GM19240 (cell line): ENCODE measurements around the gene SNX14.
"Not testable (repeated sequence)": the region's sequence is repeated elsewhere in the genome, so short reads cannot be mapped to it uniquely, and the experiment has no call there.

ENCODE experiments used
- DNase-seq: peaks from one replicate; pipeline ENCODE4 v3.0.0; 2011; ENCODE audit warnings: low spot score; ENCODE audit not compliant: insufficient read length

SNX14 gene, protein sequence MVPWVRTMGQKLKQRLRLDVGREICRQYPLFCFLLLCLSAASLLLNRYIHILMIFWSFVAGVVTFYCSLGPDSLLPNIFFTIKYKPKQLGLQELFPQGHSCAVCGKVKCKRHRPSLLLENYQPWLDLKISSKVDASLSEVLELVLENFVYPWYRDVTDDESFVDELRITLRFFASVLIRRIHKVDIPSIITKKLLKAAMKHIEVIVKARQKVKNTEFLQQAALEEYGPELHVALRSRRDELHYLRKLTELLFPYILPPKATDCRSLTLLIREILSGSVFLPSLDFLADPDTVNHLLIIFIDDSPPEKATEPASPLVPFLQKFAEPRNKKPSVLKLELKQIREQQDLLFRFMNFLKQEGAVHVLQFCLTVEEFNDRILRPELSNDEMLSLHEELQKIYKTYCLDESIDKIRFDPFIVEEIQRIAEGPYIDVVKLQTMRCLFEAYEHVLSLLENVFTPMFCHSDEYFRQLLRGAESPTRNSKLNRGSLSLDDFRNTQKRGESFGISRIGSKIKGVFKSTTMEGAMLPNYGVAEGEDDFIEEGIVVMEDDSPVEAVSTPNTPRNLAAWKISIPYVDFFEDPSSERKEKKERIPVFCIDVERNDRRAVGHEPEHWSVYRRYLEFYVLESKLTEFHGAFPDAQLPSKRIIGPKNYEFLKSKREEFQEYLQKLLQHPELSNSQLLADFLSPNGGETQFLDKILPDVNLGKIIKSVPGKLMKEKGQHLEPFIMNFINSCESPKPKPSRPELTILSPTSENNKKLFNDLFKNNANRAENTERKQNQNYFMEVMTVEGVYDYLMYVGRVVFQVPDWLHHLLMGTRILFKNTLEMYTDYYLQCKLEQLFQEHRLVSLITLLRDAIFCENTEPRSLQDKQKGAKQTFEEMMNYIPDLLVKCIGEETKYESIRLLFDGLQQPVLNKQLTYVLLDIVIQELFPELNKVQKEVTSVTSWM

DNA sequence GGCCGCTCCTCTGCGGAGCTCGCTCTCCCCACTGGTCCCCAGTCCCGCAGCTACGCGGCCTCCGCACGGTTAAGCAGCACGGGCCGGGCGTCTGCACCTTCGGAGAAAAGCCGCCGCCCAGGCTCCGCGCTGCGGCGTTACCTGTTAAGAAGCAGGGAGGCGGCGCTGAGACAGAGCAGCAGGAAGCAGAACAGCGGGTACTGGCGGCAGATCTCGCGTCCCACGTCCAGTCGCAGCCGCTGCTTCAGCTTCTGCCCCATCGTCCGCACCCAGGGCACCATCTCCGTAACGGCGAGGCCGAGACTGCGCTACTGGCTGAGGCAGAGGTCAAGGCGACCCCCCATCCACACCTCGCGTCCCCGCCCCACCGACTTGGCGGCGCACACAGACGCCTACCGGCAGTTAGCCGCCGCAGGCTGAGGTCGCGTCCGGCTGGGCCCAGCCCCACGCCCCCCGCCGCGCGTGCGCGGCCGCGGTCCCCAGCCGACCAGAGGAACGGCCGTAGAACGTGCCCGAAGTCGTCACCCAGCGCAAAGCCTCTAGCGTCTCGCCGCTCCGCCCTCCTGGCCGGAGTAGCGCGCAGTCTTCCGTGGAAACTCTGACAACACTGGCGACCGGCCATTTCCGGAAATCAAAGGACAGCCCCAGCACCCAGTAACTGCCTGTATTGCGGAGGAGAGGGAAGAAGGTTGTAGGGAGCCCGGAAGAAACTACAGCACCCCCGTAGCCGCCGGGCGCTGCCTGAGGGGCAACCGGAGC, at the start of gene SNX14:
TSS of gene SNX14 (minus strand) at position 421 of the 759 bp plus-strand sequence. CDS start at position 281, 140 bp downstream.
- peak; percentile 67 for DNase-seq

DNA sequence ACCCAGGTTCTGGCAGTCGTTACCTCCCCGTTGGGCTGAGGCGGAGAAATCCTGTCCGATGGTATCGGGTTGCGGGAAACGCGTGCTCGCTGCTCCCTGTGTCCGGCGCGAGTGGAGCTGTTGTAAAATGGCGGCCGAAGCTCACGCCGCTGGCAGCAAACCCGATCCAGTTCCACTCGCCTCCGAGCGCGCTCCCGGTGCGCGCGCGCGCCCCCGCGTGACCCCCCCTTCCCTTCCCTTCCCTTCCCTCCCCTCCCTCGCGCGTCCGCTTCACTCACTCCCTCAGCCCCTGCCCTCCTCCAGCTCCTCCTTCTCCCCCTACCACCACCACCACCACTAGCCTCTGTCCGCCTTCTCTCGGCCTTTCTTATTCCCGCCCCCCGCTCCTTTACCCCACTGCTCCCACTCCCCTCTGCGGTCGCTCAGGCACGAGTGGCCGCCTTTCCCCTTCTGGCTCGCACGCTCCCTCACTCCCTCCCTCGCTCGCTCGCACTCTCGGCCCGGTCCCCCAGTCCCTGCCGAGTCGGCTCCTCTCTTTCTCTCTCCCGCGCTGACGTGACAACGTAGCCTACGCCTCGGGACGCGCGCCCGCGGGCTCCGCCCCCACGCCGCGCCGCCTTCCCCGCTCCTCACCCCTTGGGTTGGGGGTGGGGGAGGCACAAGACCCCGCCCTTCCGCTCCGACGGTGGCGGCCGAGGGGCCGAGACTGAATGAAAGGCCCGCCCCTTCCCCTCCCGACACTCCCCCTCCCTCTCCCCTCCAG, 49.3 kb upstream of the SNX14 start, which contains the start of gene SYNCRIP:
TSS of gene SYNCRIP (minus strand) at position 113 of the 763 bp plus-strand sequence. CDS start 1,447 bp downstream, outside the sequence.
- DNase-seq, result peak; percentile 45

DNA sequence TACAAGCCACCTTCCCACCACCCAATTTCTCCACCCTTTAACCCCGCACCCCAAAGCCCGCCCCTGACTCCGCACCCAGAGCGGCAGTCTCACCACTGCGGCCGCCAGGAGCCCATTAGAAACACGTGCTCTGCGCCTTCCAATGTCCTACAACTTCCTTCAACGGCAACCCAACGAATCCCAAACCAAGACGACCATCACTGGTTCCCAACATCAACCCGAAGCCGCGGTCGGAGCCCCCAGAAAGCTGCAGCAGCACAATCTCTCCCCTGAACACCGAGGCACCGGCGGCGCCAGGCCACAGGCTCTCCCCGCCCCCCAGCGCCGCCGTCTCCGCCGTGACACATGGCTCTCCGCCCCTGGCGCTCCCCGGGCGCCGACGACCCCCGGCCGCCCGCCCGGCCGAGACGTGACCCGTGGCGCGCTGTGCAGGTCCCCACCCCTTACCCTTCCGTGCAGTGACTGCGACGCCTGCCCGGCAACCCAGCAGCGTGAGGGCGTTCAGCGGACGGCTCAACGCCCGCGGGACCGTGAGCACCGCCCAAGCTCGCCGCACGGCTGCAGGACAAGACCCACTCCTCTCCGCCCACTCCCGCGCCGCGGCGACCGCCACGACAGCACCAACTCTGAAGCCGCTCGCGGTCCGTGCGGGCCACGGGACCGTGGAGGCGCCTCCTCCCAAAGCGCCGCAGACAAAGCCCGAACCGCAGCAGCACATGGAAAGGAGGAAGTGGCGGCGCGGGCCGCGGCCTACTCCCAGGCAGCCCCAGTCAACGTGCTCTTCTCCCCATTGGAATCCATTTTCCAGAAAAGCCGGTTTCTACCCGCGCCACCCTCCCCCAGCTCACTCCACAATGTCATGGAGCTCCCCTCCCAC, 48.5 kb upstream of the SNX14 start:
- no peak for DNase-seq

DNA sequence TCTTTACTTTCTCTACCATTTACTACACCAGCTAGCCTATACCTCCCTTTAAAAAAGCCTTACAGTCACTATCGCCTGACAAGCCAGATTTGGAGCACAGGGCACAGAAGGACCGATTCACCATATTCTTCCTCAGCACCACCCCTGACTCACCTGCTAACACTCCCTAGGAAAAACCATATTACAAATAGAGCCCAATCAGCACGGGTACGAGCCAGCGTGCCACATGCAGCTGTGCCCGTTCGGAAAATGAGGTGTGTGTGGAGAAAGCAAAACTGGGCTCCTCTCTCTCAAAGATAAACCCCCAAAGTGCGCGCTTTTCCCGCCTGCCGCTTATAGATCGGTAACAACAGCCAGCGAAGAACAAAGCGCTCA, 47.9 kb upstream of the SNX14 start:
- no peak for DNase-seq

DNA sequence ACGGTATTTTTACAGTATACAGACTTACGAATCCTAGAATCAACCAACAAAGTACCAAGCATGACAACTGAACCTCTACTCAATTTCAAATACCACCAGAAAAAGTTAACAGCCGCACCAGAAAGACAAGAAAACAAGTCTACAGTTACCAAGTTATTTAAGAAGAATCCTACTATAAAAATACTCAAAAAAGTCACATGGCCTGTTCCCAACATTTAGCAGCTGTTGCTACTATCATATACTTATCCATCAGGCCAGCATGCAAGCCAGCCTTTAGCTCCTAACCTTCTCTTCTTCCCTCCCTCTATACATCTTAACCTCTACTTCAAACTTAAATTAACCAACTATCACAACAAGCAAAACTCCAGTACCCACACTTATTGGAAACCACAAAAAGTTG, 47.2 kb upstream of the SNX14 start:
- no peak for DNase-seq

DNA sequence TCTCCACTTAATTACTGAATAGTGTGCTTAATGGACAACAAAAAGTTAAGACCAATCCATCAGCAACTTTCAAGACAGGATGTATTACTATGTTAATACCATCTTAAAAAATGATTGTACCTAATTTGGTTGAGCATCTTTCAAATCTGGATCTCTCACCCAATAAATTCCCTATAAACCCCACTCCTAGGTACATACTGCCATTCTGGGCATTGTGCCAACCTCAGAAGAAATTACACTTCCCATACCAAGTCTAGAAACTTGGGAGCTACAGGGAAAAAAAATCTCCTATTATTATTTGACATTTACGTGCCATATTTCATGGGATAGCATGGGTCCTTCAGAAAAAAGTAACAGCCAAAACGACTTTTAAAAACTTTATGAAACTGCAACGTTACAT, 43.9 kb upstream of the SNX14 start:
- DNase-seq, result no peak

DNA sequence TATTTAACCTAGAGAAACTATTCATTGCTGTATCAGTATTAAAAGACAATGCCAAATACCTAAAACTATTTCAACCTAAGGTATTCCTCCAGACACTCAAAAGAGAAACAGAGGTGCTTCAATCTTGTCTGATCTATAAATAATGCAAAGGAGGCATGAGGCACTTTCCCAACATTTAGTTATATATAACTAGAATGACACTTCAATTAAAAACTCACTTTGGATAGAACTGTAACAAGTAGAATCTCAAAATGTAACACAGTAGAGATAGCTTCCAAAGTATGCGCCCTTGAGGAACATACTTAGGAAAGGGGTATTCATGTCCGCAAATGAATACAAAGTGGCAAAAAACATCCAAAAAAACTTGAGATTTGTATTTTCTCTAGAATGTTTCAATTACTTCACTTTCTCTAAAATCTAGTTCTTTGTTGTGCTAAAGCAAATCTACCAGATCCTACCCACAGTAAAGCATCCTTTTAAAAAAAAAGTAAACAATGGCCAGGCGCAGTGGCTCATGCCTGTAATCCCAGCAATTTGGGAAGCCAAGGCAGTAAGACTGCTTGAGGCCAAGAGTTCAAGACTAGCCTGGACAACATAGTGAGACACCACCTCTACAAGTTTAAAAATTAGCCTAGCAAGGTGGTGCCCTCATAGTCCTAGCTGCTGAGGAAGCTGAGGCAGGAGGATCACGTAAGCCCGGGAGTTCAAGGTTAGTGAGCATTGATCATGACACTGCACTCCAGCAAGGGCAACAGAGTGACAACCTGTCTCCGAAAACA, 38.7 kb upstream of the SNX14 start:
- no peak for DNase-seq

DNA sequence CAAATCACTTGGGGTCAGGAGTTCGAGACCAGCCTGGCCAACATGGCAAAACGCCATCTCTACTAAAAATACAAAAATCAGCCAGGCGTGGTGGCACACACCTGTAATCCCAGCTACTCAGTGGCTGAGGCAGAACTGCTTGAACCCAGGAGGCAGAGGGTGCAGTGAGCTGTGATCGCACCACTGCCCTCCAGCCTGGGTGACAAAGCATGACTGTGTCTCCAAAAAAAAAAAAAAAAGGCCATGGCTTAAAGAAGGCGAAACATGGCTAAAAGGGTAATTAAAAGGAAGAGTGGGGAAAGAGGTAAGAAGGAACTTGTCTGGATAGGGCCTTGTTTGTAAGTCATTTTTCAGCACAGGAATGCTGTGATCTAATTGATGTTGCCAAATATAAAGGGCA, 37.5 kb upstream of the SNX14 start:
- DNase-seq, result not testable (repeated sequence)

DNA sequence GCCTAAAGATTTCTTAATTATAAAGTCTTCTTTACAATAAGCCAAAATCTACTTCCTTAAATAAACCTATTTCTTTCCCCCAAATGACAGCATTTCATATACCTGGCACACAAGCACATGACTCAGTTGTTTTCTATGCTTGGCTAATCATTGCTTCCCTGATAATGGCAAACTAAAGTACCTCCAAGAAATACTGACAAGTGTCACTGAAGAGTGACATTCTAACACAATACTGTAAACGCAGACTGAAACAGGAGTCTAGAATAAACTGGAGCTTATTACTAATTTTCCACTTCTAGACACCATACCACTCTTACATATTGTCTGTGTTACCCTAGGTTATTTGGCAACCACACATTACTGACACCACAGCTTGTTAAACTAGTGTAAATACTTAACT, 34.7 kb upstream of the SNX14 start:
- DNase-seq, result no peak

DNA sequence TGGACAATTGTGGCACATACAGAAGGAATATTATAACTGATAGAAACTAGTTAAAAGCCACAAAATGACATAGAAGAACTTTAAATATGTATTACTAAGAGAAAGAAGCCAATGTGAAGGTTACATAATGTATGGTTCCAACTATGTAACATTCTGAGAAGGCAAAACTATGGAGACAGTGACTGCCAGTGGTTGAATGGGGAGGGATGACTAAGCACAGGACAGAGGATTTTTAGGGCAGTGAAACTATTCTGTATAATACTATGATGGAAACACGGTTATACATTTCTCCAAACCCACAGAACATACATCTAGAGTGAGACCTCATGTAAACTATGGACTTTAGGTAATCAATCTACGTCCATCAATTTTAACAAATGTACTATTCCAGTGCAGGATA, 26.6 kb upstream of the SNX14 start:
- no peak for DNase-seq

DNA sequence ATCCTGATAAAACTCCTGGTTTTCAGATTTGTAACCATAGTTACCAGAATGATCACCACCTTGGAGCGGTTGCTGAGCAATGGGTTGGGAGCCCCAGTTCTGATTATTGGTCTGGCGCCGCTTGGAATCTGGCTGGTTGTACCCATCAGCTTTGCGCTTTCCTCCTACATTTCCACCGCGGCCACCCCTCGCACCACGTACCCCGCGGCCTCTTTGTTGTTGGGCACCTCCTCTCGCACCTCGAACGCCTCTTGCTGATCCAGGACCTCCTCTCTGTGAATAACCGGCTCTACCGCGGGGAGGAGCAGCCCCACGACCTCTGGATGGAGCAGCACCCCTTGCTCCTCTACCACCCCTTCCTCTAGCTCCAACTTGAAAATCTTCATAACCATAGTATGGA, 21.1 kb upstream of the SNX14 start:
- DNase-seq, result no peak

DNA sequence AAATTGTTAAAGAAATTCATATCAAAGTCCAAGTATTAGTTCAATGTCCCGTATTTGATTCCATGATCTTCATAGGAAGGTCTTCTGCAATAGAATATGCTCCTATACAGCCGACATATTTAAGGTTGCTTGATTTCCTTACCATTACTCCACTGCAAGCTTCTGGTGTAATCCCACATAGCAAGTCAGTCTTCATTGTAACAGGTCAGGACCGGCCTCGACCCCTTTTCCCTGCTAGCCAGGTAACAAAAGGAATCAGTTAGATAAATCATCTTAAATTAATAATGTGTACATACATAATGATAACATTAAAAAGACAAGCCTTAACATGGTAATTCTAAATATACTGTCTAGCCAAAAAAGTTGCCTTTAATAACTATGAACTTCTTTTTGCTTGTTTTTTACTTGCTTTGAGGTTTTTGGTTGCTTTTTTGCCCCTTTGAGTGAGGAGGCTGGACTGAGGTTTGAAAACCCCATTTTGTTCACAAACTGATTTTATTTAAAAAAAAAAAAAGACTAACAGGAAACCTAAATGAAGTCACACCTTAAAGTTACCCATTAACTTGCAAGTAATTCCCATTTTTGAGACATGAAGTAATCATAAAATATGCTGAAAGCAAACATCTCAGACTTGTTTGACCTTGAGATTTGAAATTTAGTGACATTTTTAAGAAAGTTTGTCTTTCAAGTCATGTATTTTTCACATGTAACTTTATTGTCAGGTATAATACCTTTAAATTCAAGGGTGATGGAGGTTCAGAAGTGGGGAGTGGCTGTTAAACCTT, 19.2 kb upstream of the SNX14 start:
- no peak for DNase-seq

DNA sequence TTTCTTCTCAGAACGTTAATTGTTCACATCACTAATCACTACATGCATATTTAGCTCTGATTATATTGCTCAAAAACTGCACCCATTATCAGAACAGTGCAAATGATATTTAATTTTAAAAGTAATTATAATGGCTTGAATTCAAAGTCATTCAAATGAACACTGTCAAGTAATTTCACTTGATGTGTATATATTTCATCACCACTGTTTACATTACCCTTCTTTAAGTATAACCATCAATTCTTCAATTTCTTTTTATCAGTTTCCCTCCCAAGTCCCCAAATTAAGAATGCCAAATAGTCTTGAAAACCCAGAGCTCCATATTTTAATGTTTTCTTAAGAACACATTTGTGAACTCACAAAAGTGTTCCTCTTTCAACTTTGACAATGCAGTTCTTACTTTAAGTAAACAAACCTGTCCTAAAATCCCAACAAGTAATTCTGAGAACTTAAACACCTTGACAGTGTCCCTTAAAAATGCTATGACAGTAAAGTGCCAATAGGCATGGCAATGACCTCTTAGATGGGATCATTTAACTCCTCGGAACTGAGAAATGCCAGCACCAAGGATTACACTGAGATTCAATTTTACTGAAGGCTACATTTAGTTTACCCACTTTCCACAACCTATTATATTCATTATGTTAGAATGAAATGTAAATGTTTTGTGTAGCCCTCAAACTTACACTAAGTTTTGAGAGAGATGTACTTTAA, 16.7 kb upstream of the SNX14 start:
- no peak for DNase-seq

DNA sequence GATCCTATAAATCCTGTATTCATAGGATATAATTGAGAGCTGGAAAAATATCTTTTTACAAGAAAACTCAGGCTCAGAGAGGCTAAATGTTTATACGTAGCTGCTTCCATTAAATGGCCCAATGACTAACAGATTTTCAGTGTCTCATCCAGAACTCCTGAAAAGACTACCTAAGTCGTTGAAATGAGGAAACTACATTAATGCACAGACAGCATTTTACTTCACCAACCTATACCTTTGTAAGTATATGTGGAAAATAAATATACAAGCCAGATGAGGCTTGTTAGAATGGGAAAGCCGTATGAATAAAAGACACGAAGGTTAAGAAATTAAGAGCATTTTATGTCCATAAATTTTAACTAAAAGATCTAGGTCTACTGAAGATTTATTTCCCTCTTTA, 8.4 kb upstream of the SNX14 start:
- DNase-seq, result no peak

DNA sequence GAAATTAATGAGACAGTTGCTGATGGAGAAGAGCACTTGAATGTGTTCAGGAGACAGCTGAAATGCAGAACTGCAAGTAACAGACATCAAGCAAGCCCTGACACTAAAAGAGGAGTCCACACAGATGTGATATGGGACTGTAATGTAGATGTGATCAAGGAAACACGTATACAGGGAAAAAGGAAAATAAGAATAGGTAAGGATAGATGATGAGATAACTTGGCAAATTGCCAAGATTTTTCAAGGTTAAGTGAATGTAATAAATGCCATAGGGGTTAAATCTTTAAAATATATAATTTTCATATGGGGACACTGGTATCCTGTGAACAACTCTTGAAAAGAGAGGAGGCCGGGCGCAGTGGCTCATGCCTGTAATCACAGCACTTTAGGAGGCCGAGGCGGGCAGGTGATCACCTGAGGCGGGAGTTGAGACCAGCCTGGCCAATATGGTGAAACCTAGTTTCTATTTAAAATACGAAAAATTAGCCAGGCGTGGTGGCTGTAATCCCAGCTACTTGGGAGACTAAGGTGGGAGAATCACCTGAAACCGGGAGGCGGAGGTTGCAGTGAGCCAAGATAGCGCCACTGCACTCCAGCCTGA, 7.2 kb upstream of the SNX14 start:
- no peak for DNase-seq

DNA sequence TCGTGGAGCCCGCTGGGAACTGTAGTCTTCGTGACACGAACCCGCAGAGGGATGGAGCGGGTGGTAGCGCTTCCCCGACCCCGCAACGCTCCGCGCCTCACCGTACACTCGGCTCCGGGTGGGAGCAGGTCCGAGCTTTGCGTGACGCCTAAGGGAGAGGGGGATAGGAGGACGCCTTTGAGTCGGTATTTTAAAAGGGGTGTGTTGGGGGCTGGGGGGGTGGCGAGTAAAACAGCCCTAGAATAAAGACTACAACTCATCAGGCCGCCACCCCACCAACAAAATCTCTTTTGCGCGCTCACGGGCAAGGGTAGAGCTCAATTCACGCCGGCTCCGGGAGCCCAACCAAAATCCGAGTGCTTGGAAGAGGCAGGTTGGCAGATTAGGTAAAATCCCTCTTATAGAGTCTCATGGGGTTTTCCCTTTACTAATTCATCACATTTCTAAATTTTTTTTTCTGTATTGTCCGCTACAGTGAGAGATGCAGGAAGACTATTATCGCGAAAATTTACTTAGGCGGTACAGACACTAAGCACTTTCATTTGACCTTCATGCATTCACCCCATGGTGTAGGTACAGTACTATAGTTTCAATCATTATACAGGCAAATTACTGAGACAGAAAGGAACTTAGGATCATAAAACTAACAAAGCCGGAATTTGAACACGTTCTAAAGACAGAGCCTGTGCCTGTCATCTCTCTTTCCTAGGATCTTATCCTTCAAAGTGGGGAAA, 706 bp upstream of the SNX14 start:
- DNase-seq, result no peak
